T-cell (primary cell): Measurements from ENCODE around the gene MTF2. TPM values are rescaled to one million over a fixed set of nuclear protein-coding genes. Genes with fewer than 3 reads are reported as not detected.

ENCODE experiments used
- ATAC-seq, 4 experiments: fragments of 200-7000 bp in 3 of 4; fragments of 150-1000 bp in 1 of 4; cut with Tn5 transposase; replicated peaks in 1 of 4; 1 replicate in 3 of 4; 2 replicates in 1 of 4; pipeline ENCODE4 v1.10.0; 2021; ENCODE audit warnings: moderate library complexity in 3 of 4, mild to moderate bottlenecking in 2 of 4, moderate number of reproducible peaks in 1 of 4
- CTCF ChIA-PET, 2 donors: fragments of 300-600 bp; sonication (Branson Sonifier 250); formaldehyde crosslinking; loops; one replicate each; lab custom pipeline; 2022; ENCODE audit warnings: antibody characterized with exemption in 2 of 2; lab: Charles Lee
- POLR2A ChIA-PET, 2 donors: fragments of 300-600 bp; sonication (Branson Sonifier 250); formaldehyde crosslinking; loops; one replicate each; lab custom pipeline; 2022; ENCODE audit warnings: antibody characterized with exemption in 2 of 2; lab: Charles Lee
- DNase-seq, 35 experiments: peaks; one replicate each; pipeline versions ENCODE4 v3.0.0 to v3.0.0-alpha.2; 2013 to 2023
- H3K27ac ChIP-seq: one replicate; pipeline ENCODE4 v1.5.1; 2013; ENCODE audit warnings: low read length
- H3K27me3 ChIP-seq, 2 experiments: replicated peaks in 1 of 2; 1 replicate in 1 of 2; 2 replicates in 1 of 2; pipeline versions ENCODE4 v1.6.1 to v1.7.0; 2013; ENCODE audit warnings: low read length in 1 of 2, mixed read lengths in 1 of 2; ENCODE audit not compliant: control insufficient read depth in 2 of 2, insufficient read depth in 2 of 2; ENCODE audit errors: extremely low read depth in 1 of 2
- H3K36me3 ChIP-seq, 2 donors: 1 replicate in 1 of 2; 2 replicates in 1 of 2; pipeline versions ENCODE4 v1.6.1 to v1.7.0; 2013; ENCODE audit warnings: low read length in 1 of 2; ENCODE audit not compliant: control insufficient read depth in 2 of 2, insufficient read depth in 1 of 2; ENCODE audit errors: extremely low read depth in 1 of 2
- H3K4me1 ChIP-seq, 2 experiments: 1 replicate in 1 of 2; 2 replicates in 1 of 2; pipeline versions ENCODE4 v1.6.1 to v1.7.0; 2013; ENCODE audit warnings: low read length in 2 of 2, mixed read lengths in 1 of 2; ENCODE audit not compliant: insufficient read depth in 2 of 2, control insufficient read depth in 1 of 2; ENCODE audit errors: extremely low read depth in 1 of 2
- H3K4me3 ChIP-seq, 2 donors: 1 replicate in 1 of 2; 2 replicates in 1 of 2; pipeline versions ENCODE4 v1.5.1 to v1.7.0; 2013; ENCODE audit warnings: mild to moderate bottlenecking in 2 of 2, low read length in 1 of 2, moderate library complexity in 1 of 2; ENCODE audit not compliant: control insufficient read depth in 1 of 2; ENCODE audit errors: extremely low read depth in 1 of 2
- H3K9me3 ChIP-seq: 2 replicates; pipeline ENCODE4 v1.7.0; 2013
- H3K27ac Mint-ChIP-seq, 2 donors: one replicate each; pipeline ENCODE4 v1.8.0; 2020 to 2021; ENCODE audit warnings: mild to moderate bottlenecking in 2 of 2, mixed read lengths in 2 of 2
- H3K27me3 Mint-ChIP-seq, 2 donors: one replicate each; pipeline ENCODE4 v1.8.0; 2021 to 2022; ENCODE audit warnings: mixed read lengths in 2 of 2
- H3K36me3 Mint-ChIP-seq: one replicate; pipeline ENCODE4 v1.8.0; 2021; ENCODE audit warnings: mixed read lengths
- H3K4me1 Mint-ChIP-seq, 3 donors: one replicate each; pipeline ENCODE4 v1.8.0; 2020 to 2022; ENCODE audit warnings: mixed read lengths in 3 of 3, mild to moderate bottlenecking in 1 of 3
- H3K4me3 Mint-ChIP-seq, 3 donors: one replicate each; pipeline ENCODE4 v1.8.0; 2020 to 2022; ENCODE audit warnings: mild to moderate bottlenecking in 3 of 3, mixed read lengths in 3 of 3, moderate library complexity in 3 of 3
- H3K9me3 Mint-ChIP-seq, 3 donors: one replicate each; pipeline ENCODE4 v1.8.0; 2020 to 2022; ENCODE audit warnings: mixed read lengths in 3 of 3
- WGBS: methylation state at CpG from one replicate; pipeline ENCODE4 v1.1.5; 2013; ENCODE audit warnings: missing lambda C conversion rate; ENCODE audit not compliant: insufficient coverage; 5-methylcytosine and 5-hydroxymethylcytosine counted together
- total RNA-seq, 35 experiments: library from RNA in 6 of 35; stranded (reverse) in 6 of 35; fragments of 120-200 nt in 1 of 35; gene quantifications; one replicate each; pipeline versions ENCODE4 v1.2.1 to v1.2.4 and lab custom pipeline; 2013 to 2026

Gene MTF2
- total RNA-seq, 5 donors from 2014 or later (not counting 1 experiment from before 2014, with no cell fraction given), result 40.1 to 49.2 (median 47.4) TPM

- no CpG with 5 or more reads among the region's 1 CpG for WGBS
- H3K9me3 Mint-ChIP-seq, result no peaks in the 10 kb centered on the region
- CTCF ChIA-PET, result interaction anchor here (1.0 to 2.5 kb wide), 4 partner anchors 11 to 98 kb away, joined by 3 to 5 read pairs (median 4); no protein-coding TSS in a partner anchor
Observed at GRCh38 chr1:93034397-93034796, 44.7 kb upstream of the MTF2 start.

GRCh38 chr1:93036672-93037071 lies 42.4 kb upstream of the MTF2 start:
- peaks cover under 1 to 1% of the 10 kb centered on the region in 2 experiments for H3K4me1 ChIP-seq
- peaks cover 3 to 9% (median 4%) of the 10 kb centered on the region in 3 donors for H3K4me1 Mint-ChIP-seq
- POLR2A ChIA-PET, result interaction anchor here in 1 of 2 donors (0.5 to 0.7 kb wide), 2 partner anchors 31 to 1417 kb away, joined by 3 to 6 read pairs; no protein-coding TSS in a partner anchor
- DNase-seq (no peak), ATAC-seq (no peak)
- no peaks in the 10 kb centered on the region for H3K36me3 Mint-ChIP-seq
- H3K4me3 Mint-ChIP-seq, result no peak overlapping the region
- H3K36me3 ChIP-seq, result no peaks in the 10 kb centered on the region
- CTCF ChIA-PET, result interaction anchor here (0.5 to 0.7 kb wide), 4 partner anchors 12 to 159 kb away, joined by 3 to 7 read pairs (median 3); no protein-coding TSS in a partner anchor
- no peaks in the 10 kb centered on the region for H3K9me3 ChIP-seq
- H3K9me3 Mint-ChIP-seq, result no peaks in the 10 kb centered on the region
- no peak overlapping the region for H3K27ac ChIP-seq
- no peak overlapping the region for H3K4me3 ChIP-seq
- no peaks in the 10 kb centered on the region for H3K27me3 ChIP-seq
- WGBS, result 80% methylated on average over 2 of the region's 4 CpGs
- H3K27ac Mint-ChIP-seq, result no peak overlapping the region
- H3K27me3 Mint-ChIP-seq, result no peaks in the 10 kb centered on the region

More at GRCh38 chr1:93034397-93034796, 44.7 kb upstream of the MTF2 start:
- Histone ChIP-seq H3K4me1 (peaks cover 7 to 8% of the 10 kb centered on the region in 2 experiments), H3K9me3 (no peaks in the 10 kb centered on the region), H3K27ac (no peak overlapping the region), H3K36me3 (no peaks in the 10 kb centered on the region), H3K4me3 (no peak overlapping the region), H3K27me3 (no peaks in the 10 kb centered on the region)
- H3K27me3 Mint-ChIP-seq, result no peaks in the 10 kb centered on the region
- no peak for DNase-seq
- no peaks in the 10 kb centered on the region for H3K36me3 Mint-ChIP-seq
- H3K4me1 Mint-ChIP-seq, result peaks cover 8 to 16% (median 9%) of the 10 kb centered on the region in 3 donors
- H3K27ac Mint-ChIP-seq, result no peak overlapping the region
- H3K4me3 Mint-ChIP-seq, result no peak overlapping the region
- POLR2A ChIA-PET, result interaction anchor here (0.6 kb wide), 2 partner anchors 18 to 19 kb away, joined by 4 read pairs; no protein-coding TSS in a partner anchor
- ATAC-seq, result no peak

GRCh38 chr1:93042187-93043056 lies 36.7 kb upstream of the MTF2 start:
- Histone ChIP-seq H3K4me1 (peaks cover 7 to 11% of the 10 kb centered on the region in 2 experiments), H3K9me3 (no peaks in the 10 kb centered on the region), H3K27ac (peak overlapping the region; percentile 90), H3K36me3 (no peaks in the 10 kb centered on the region), H3K27me3 (no peaks in the 10 kb centered on the region), H3K4me3 (peak overlapping the region; percentile 35 to 41)
- peak in 23 of 35 experiments; percentile 3 to 86 (median 22) for DNase-seq
- ATAC-seq, result peak; percentile 95 to 99 (median 98)
- ChIA-PET POLR2A (interaction anchor here in 1 of 2 donors (0.5 to 1.7 kb wide), 6 partner anchors 8 to 210 kb away, joined by 3 to 8 read pairs (median 6); partner anchors contain the start of genes DIPK1A, MTF2 and RPL5), CTCF (interaction anchor here (0.5 to 1.8 kb wide), 13 partner anchors 11 to 867 kb away, joined by 3 to 10 read pairs (median 3); partner anchors contain the start of genes GCLM (in 1 of the 2), MTF2 (in 1 of the 2) and RPL5 (in 1 of the 2))
- no peaks in the 10 kb centered on the region for H3K27me3 Mint-ChIP-seq
- peak overlapping the region; percentile 94 to 96 for H3K27ac Mint-ChIP-seq
- WGBS, result 19% methylated on average over 4 of the region's 10 CpGs
- no peaks in the 10 kb centered on the region for H3K36me3 Mint-ChIP-seq
- H3K9me3 Mint-ChIP-seq, result no peaks in the 10 kb centered on the region
- peaks cover 16 to 18% (median 17%) of the 10 kb centered on the region in 3 donors for H3K4me1 Mint-ChIP-seq
- H3K4me3 Mint-ChIP-seq, result peak overlapping the region; percentile 62 to 83 (median 78)

GRCh38 chr1:93043057-93043557 lies 36.0 kb upstream of the MTF2 start:
- H3K4me3 Mint-ChIP-seq, result peak overlapping the region; percentile 62 to 83 (median 78)
- peak overlapping the region; percentile 94 to 96 for H3K27ac Mint-ChIP-seq
- H3K9me3 ChIP-seq, result no peaks in the 10 kb centered on the region
- no peaks in the 10 kb centered on the region for H3K27me3 ChIP-seq
- ChIA-PET CTCF (interaction anchor here (0.5 to 1.8 kb wide), 12 partner anchors 11 to 866 kb away, joined by 3 to 10 read pairs (median 3); partner anchors contain the start of genes GCLM (in 1 of the 2), MTF2 (in 1 of the 2) and RPL5 (in 1 of the 2)), POLR2A (interaction anchor here in 1 of 2 donors (0.5 to 1.7 kb wide), 6 partner anchors 8 to 211 kb away, joined by 3 to 8 read pairs (median 6); partner anchors contain the start of genes DIPK1A, MTF2 and RPL5)
- H3K4me1 Mint-ChIP-seq, result peaks cover 16 to 18% (median 17%) of the 10 kb centered on the region in 3 donors
- peak overlapping the region in 1 of 2 donors; percentile 41 for H3K4me3 ChIP-seq
- H3K9me3 Mint-ChIP-seq, result no peaks in the 10 kb centered on the region
- DNase-seq (no peak), ATAC-seq (no peak)
- H3K36me3 Mint-ChIP-seq, result no peaks in the 10 kb centered on the region
- peak overlapping the region; percentile 90 for H3K27ac ChIP-seq
- H3K4me1 ChIP-seq, result peaks cover 7 to 11% of the 10 kb centered on the region in 2 experiments
- no CpG with 5 or more reads among the region's 4 CpGs for WGBS
- H3K27me3 Mint-ChIP-seq, result no peaks in the 10 kb centered on the region
- H3K36me3 ChIP-seq, result no peaks in the 10 kb centered on the region

GRCh38 chr1:93047618-93048017 lies 31.5 kb upstream of the MTF2 start:
- H3K27ac Mint-ChIP-seq, result no peak overlapping the region
- ATAC-seq (no peak), DNase-seq (no peak)
- POLR2A ChIA-PET, result interaction anchor here in 1 of 2 donors (0.6 kb wide), 1 partner anchor 959 kb away, joined by 3 read pairs; no protein-coding TSS in a partner anchor
- WGBS, result no CpG with 5 or more reads among the region's 3 CpGs
- H3K27me3 Mint-ChIP-seq, result no peaks in the 10 kb centered on the region
- H3K9me3 ChIP-seq, result no peaks in the 10 kb centered on the region
- no peaks in the 10 kb centered on the region for H3K27me3 ChIP-seq
- H3K4me3 ChIP-seq, result no peak overlapping the region
- CTCF ChIA-PET, result no interaction called here
- H3K4me1 Mint-ChIP-seq, result peaks cover 2 to 4% (median 3%) of the 10 kb centered on the region in 3 donors
- no peaks in the 10 kb centered on the region for H3K36me3 ChIP-seq
- no peak overlapping the region for H3K4me3 Mint-ChIP-seq
- peaks cover 0 to 4% of the 10 kb centered on the region in 2 experiments for H3K4me1 ChIP-seq
- H3K36me3 Mint-ChIP-seq, result no peaks in the 10 kb centered on the region
- no peak overlapping the region for H3K27ac ChIP-seq
- no peaks in the 10 kb centered on the region for H3K9me3 Mint-ChIP-seq

GRCh38 chr1:93051961-93052360 lies 27.1 kb upstream of the MTF2 start:
- Histone ChIP-seq H3K4me1 (no peaks in the 10 kb centered on the region), H3K4me3 (no peak overlapping the region), H3K9me3 (no peaks in the 10 kb centered on the region), H3K36me3 (no peaks in the 10 kb centered on the region), H3K27ac (no peak overlapping the region), H3K27me3 (no peaks in the 10 kb centered on the region)
- CTCF ChIA-PET, result no interaction called here
- 100% methylated on average over 1 of the region's 1 CpG for WGBS
- Mint-ChIP-seq H3K4me3 (no peak overlapping the region), H3K27ac (no peak overlapping the region), H3K4me1 (no peaks in the 10 kb centered on the region), H3K9me3 (no peaks in the 10 kb centered on the region), H3K27me3 (no peaks in the 10 kb centered on the region), H3K36me3 (no peaks in the 10 kb centered on the region)
- DNase-seq, result no peak
- no peak for ATAC-seq
- POLR2A ChIA-PET, result no interaction called here
